H9 (cell line): Measurements from ENCODE around the gene TP53BP1. TPM values are rescaled to one million over a fixed set of nuclear protein-coding genes. Genes with fewer than 3 reads are reported as not detected.

Experiments used
- DNase-seq: peaks from one replicate; pipeline ENCODE4 v3.0.0-alpha.2; 2017
- H2AFZ ChIP-seq: one replicate; pipeline ENCODE4 v1.6.1; 2013; ENCODE audit warnings: mild to moderate bottlenecking, low read length, control low read depth, moderate library complexity
- H2AK5ac ChIP-seq: 2 replicates; pipeline ENCODE4 v1.6.1; 2013; ENCODE audit warnings: low read length, control low read depth, mixed read lengths; ENCODE audit not compliant: insufficient read length
- H2BK120ac ChIP-seq: one replicate; pipeline ENCODE4 v1.6.1; 2013; ENCODE audit warnings: low read depth, mild to moderate bottlenecking, low read length, control low read depth, inconsistent platforms; ENCODE audit not compliant: poor library complexity, severe bottlenecking
- H2BK12ac ChIP-seq: 2 replicates; pipeline ENCODE4 v1.6.1; 2013; ENCODE audit warnings: low read length, control low read depth, mixed read lengths, low read depth; ENCODE audit not compliant: insufficient read length
- H2BK15ac ChIP-seq: 2 replicates; pipeline ENCODE4 v1.6.1; 2013; ENCODE audit warnings: low read depth, low read length, control low read depth
- H2BK20ac ChIP-seq: one replicate; pipeline ENCODE4 v1.6.1; 2013; ENCODE audit warnings: low read depth, mild to moderate bottlenecking, low read length, control low read depth, inconsistent platforms; ENCODE audit not compliant: poor library complexity, severe bottlenecking
- H2BK5ac ChIP-seq: 2 replicates; pipeline ENCODE4 v1.6.1; 2013; ENCODE audit warnings: low read length, control low read depth, mixed read lengths; ENCODE audit not compliant: insufficient read length
- H3K14ac ChIP-seq: 2 replicates; pipeline ENCODE4 v1.6.1; 2013; ENCODE audit warnings: low read length, control low read depth; ENCODE audit not compliant: insufficient read depth
- H3K18ac ChIP-seq: 2 replicates; pipeline ENCODE4 v1.6.1; 2013; ENCODE audit warnings: low read depth, mild to moderate bottlenecking, mixed read lengths, low read length, control low read depth; ENCODE audit not compliant: insufficient read length
- H3K23ac ChIP-seq: 2 replicates; pipeline ENCODE4 v1.6.1; 2013; ENCODE audit warnings: low read length, control low read depth, mixed read lengths, low read depth; ENCODE audit not compliant: insufficient read length
- H3K23me2 ChIP-seq: 2 replicates; pipeline ENCODE4 v1.6.1; 2013; ENCODE audit warnings: low read depth, mild to moderate bottlenecking, mixed read lengths, low read length, control low read depth; ENCODE audit not compliant: insufficient read length, poor library complexity, severe bottlenecking
- H3K27ac ChIP-seq: 2 replicates; pipeline ENCODE4 v1.5.1; 2013; ENCODE audit warnings: low read length, control low read depth, mixed read lengths, low read depth; ENCODE audit not compliant: insufficient read length
- H3K27me3 ChIP-seq: 2 replicates; pipeline ENCODE4 v1.6.1; 2013; ENCODE audit warnings: low read length, control low read depth, inconsistent platforms; ENCODE audit not compliant: insufficient read depth
- H3K4ac ChIP-seq: 2 replicates; pipeline ENCODE4 v1.6.1; 2013; ENCODE audit warnings: low read depth, mild to moderate bottlenecking, control low read depth, inconsistent platforms, low read length, moderate library complexity
- H3K4me1 ChIP-seq: 2 replicates; pipeline ENCODE4 v1.6.1; 2013; ENCODE audit warnings: low read length, control low read depth, inconsistent platforms; ENCODE audit not compliant: insufficient read depth
- H3K4me2 ChIP-seq: 2 replicates; pipeline ENCODE4 v1.6.1; 2013; ENCODE audit warnings: low read length, control low read depth, mixed read lengths; ENCODE audit not compliant: insufficient read length, insufficient read depth
- H3K56ac ChIP-seq: 2 replicates; pipeline ENCODE4 v1.6.1; 2013; ENCODE audit warnings: low read depth, mild to moderate bottlenecking, mixed read lengths, low read length, control low read depth; ENCODE audit not compliant: insufficient read length
- H3K79me1 ChIP-seq: 2 replicates; pipeline ENCODE4 v1.6.1; 2013; ENCODE audit warnings: low read depth, mild to moderate bottlenecking, moderate library complexity, low read length, control low read depth, inconsistent platforms; ENCODE audit not compliant: insufficient read depth, poor library complexity, severe bottlenecking
- H3K79me2 ChIP-seq: 2 replicates; pipeline ENCODE4 v1.6.1; 2013; ENCODE audit warnings: low read length, control low read depth, inconsistent platforms; ENCODE audit not compliant: insufficient read depth
- H3K9ac ChIP-seq: 2 replicates; pipeline ENCODE4 v1.6.1; 2013; ENCODE audit warnings: low read length, control low read depth, mixed read lengths; ENCODE audit not compliant: insufficient read length; ENCODE audit errors: extremely low read depth
- H3K9me3 ChIP-seq: one replicate; pipeline ENCODE4 v1.6.1; 2013; ENCODE audit warnings: low read depth, low read length, inconsistent platforms; ENCODE audit not compliant: control insufficient read depth
- H3T11ph ChIP-seq: one replicate; pipeline ENCODE4 v1.6.1; 2013; ENCODE audit warnings: mild to moderate bottlenecking, low read length, control low read depth, inconsistent platforms
- H4K20me1 ChIP-seq: one replicate; pipeline ENCODE4 v1.6.1; 2013; ENCODE audit not compliant: control insufficient read depth, insufficient read length, insufficient read depth
- H4K5ac ChIP-seq: 2 replicates; pipeline ENCODE4 v1.6.1; 2013; ENCODE audit warnings: low read depth, mild to moderate bottlenecking, mixed read lengths, low read length, control low read depth; ENCODE audit not compliant: insufficient read length
- H4K8ac ChIP-seq: replicated peaks from 2 replicates; pipeline ENCODE4 v1.6.1; 2013; ENCODE audit warnings: low read length, control low read depth, mixed read lengths, low read depth; ENCODE audit not compliant: insufficient read length
- H4K91ac ChIP-seq: 2 replicates; pipeline ENCODE4 v1.6.1; 2013; ENCODE audit warnings: low read depth, mild to moderate bottlenecking, moderate library complexity, mixed read lengths, low read length, control low read depth; ENCODE audit not compliant: insufficient read length
- H3K27ac Mint-ChIP-seq, 3 experiments: 2 replicates in 2 of 3; 3 replicates in 1 of 3; pipeline ENCODE4 v1.8.0; 2020 to 2021; ENCODE audit warnings: mixed read lengths in 3 of 3, mild to moderate bottlenecking in 1 of 3, moderate library complexity in 1 of 3
- H3K27me3 Mint-ChIP-seq: 2 replicates; pipeline ENCODE4 v1.8.0; 2021; ENCODE audit warnings: low read depth, mild to moderate bottlenecking, moderate library complexity, mixed read lengths
- H3K36me3 Mint-ChIP-seq, 3 experiments: 2 replicates in 2 of 3; 3 replicates in 1 of 3; pipeline ENCODE4 v1.8.0; 2020 to 2021; ENCODE audit warnings: low read depth in 3 of 3, mixed read lengths in 3 of 3; ENCODE audit not compliant: insufficient read depth in 1 of 3
- H3K4me1 Mint-ChIP-seq, 2 experiments: 2 replicates each; pipeline ENCODE4 v1.8.0; 2020; ENCODE audit warnings: mixed read lengths in 2 of 2
- H3K4me3 Mint-ChIP-seq, 2 experiments: 2 replicates in 1 of 2; 3 replicates in 1 of 2; pipeline ENCODE4 v1.8.0; 2020 to 2021; ENCODE audit warnings: mild to moderate bottlenecking in 2 of 2, mixed read lengths in 2 of 2, moderate library complexity in 1 of 2
- H3K9me3 Mint-ChIP-seq, 2 experiments: 2 replicates in 1 of 2; 3 replicates in 1 of 2; pipeline ENCODE4 v1.8.0; 2020; ENCODE audit warnings: mild to moderate bottlenecking in 2 of 2, mixed read lengths in 2 of 2, moderate library complexity in 1 of 2
- CTCF ChIP-seq: fragments of 200-600 bp; sonication (generic); conservative IDR thresholded peaks from 3 replicates; pipeline ENCODE4 v1.8.0; 2021; ENCODE audit warnings: antibody characterized with exemption, mild to moderate bottlenecking
- WGBS: extraction: QIAGEN DNeasy Blood & Tissue Kit; methylation state at CpG from one replicate; pipeline ENCODE4 v1.1.7; 2013; ENCODE audit warnings: missing lambda C conversion rate, low lambda C conversion rate, mixed read lengths; ENCODE audit not compliant: insufficient read length; ENCODE audit errors: extremely low coverage; 5-methylcytosine and 5-hydroxymethylcytosine counted together
- total RNA-seq: library from RNA; stranded (reverse); gene quantifications from 2 replicates; pipeline ENCODE4 v1.2.1, GENCODE V29; 2021

Gene TP53BP1
- total RNA-seq, 1 experiment from 2014 or later: 81.5 TPM

GRCh38 chr15:43370975-43371974 is 121.7 kb downstream of the TP53BP1 start, which contains the start of the genes TUBGCP4 and ZSCAN29:
TSS of gene TUBGCP4 (plus strand) at chr15:43371101. CDS start at chr15:43371355, 254 bp downstream.
TSS of gene ZSCAN29 (minus strand) at chr15:43371043. CDS start at chr15:43369913, 1,130 bp downstream.
- H3K56ac ChIP-seq: no peak within 1 kb of the TSS
- no peak within 1 kb of the TSS for H2BK20ac ChIP-seq
- H2BK120ac ChIP-seq: no peak within 1 kb of the TSS
- H3K14ac ChIP-seq: peak within 1 kb of the TSS; percentile 69
- DNase-seq: peak; percentile 94
- H3K27me3 ChIP-seq: no peaks in the 10 kb centered on the region
- no peaks in the 10 kb centered on the region for H3K27me3 Mint-ChIP-seq
- no peak within 1 kb of the TSS for H3K27ac ChIP-seq
- TF ChIP-seq CTCF: peak; percentile 66
- peaks cover 11% of the 10 kb centered on the region for H3K23me2 ChIP-seq
- no peak within 1 kb of the TSS for H2AFZ ChIP-seq
- no peak within 1 kb of the TSS for H2BK15ac ChIP-seq
- peaks cover 26 to 31% of the 10 kb centered on the region in 2 experiments for H3K4me1 Mint-ChIP-seq
- H3K27ac Mint-ChIP-seq: peak within 1 kb of the TSS; percentile 88 to 96 (median 92)
- H3K4me3 Mint-ChIP-seq: peak within 1 kb of the TSS; percentile 96 to 98
- H3K79me1 ChIP-seq: peaks cover 13% of the 10 kb centered on the region
- H4K5ac ChIP-seq: no peak within 1 kb of the TSS
- no peak within 1 kb of the TSS for H2BK12ac ChIP-seq
- H4K8ac ChIP-seq: no peak within 1 kb of the TSS
- no peak within 1 kb of the TSS for H2BK5ac ChIP-seq
- no peak within 1 kb of the TSS for H3T11ph ChIP-seq
- no peaks in the 10 kb centered on the region for H4K20me1 ChIP-seq
- WGBS: no CpG with 5 or more reads among the region's 66 CpGs
- peaks cover 6% of the 10 kb centered on the region for H3K4me1 ChIP-seq
- no peak within 1 kb of the TSS for H3K4ac ChIP-seq
- peak within 1 kb of the TSS; percentile 74 for H3K18ac ChIP-seq
- peaks cover 31 to 35% (median 32%) of the 10 kb centered on the region in 3 experiments for H3K36me3 Mint-ChIP-seq
- H3K23ac ChIP-seq: no peak within 1 kb of the TSS
- peak within 1 kb of the TSS; percentile 83 for H3K9ac ChIP-seq
- peak within 1 kb of the TSS; percentile 82 for H3K4me2 ChIP-seq
- H2AK5ac ChIP-seq: no peak within 1 kb of the TSS
- no peaks in the 10 kb centered on the region; a peak in 1 of 5 replicates for H3K9me3 Mint-ChIP-seq
- no peaks in the 10 kb centered on the region for H3K9me3 ChIP-seq
- no peak within 1 kb of the TSS for H4K91ac ChIP-seq
- peaks cover 9% of the 10 kb centered on the region for H3K79me2 ChIP-seq
